Omental fat pad (tissue), 4 donors: ENCODE measurements around the gene MAP3K5. TPM values are rescaled to one million over a fixed set of nuclear protein-coding genes. Genes with fewer than 3 reads are reported as not detected.

Source experiments
- ATAC-seq: fragments of 150-250 bp; one replicate; pipeline ENCODE4 v1.9.1; 2016; ENCODE audit warnings: mild to moderate bottlenecking, moderate library complexity; ENCODE audit not compliant: low FRiP score
- DNase-seq: peaks from one replicate; pipeline ENCODE4 v3.0.0-alpha.2; 2019; ENCODE audit warnings: low spot score
- CTCF ChIP-seq, 3 donors: fragments of 450-650 bp; IDR thresholded peaks; one replicate each; pipeline ENCODE4 v1.5.1; 2016 to 2017; ENCODE audit warnings: antibody characterized with exemption in 3 of 3, mild to moderate bottlenecking in 3 of 3, moderate library complexity in 2 of 3
- total RNA-seq, 4 donors: library from RNA; depleted of rRNA; stranded (reverse); fragments of >200 nt; gene quantifications; one replicate each; pipeline ENCODE4 v1.1.0, GENCODE V29; 2016

Gene MAP3K5
- total RNA-seq, 4 donors from 2014 or later: 31.4 to 53.0 (median 47.2) TPM

- ATAC-seq (no peak), DNase-seq (no peak)
- TF ChIP-seq CTCF (IDR thresholded peaks at IDR 0.05): no peak
Observed at GRCh38 chr6:136525586-136526195, 266.6 kb downstream of the MAP3K5 start.

- ATAC-seq (no peak), DNase-seq (no peak)
- no peak for TF ChIP-seq CTCF (IDR thresholded peaks at IDR 0.05)
Observed at GRCh38 chr6:136524936-136525413, 267.3 kb downstream of the MAP3K5 start.

- ATAC-seq: no peak
- no peak for TF ChIP-seq CTCF (IDR thresholded peaks at IDR 0.05)
Observed at GRCh38 chr6:136524339-136524935, 267.8 kb downstream of the MAP3K5 start.

GRCh38 chr6:136523196-136523595 lies 269.1 kb downstream of the MAP3K5 start:
- DNase-seq (no peak), ATAC-seq (no peak)
- no peak for TF ChIP-seq CTCF (IDR thresholded peaks at IDR 0.05)

More at GRCh38 chr6:136524339-136524935, 267.8 kb downstream of the MAP3K5 start:
- no peak for DNase-seq

- DNase-seq (no peak), ATAC-seq (no peak)
- no peak for TF ChIP-seq CTCF (IDR thresholded peaks at IDR 0.05)
Observed at GRCh38 chr6:136522636-136523035, 269.6 kb downstream of the MAP3K5 start.

- no peak for ATAC-seq
- TF ChIP-seq CTCF (IDR thresholded peaks at IDR 0.05): no peak
Observed at GRCh38 chr6:136521911-136522310, 270.4 kb downstream of the MAP3K5 start.

GRCh38 chr6:136521427-136521826 lies 270.9 kb downstream of the MAP3K5 start:
- ATAC-seq (no peak), DNase-seq (no peak)
- no peak for TF ChIP-seq CTCF (IDR thresholded peaks at IDR 0.05)

More at GRCh38 chr6:136521911-136522310, 270.4 kb downstream of the MAP3K5 start:
- no peak for DNase-seq
